Activated CD8-positive, alpha-beta memory T cell treated with anti-CD3 and anti-CD28 coated beads, Interleukin-2, amount 50 U/mL, for 48 hours (primary cell): ENCODE measurements around the gene CTDP1.
"Not testable (repeated sequence)": the region's sequence is repeated elsewhere in the genome, so short reads cannot be mapped to it uniquely, and the experiment has no call there.

ENCODE experiments used
- DNase-seq: peaks from one replicate; pipeline ENCODE4 v3.0.0-alpha.2; 2020

CTDP1 gene

DNA sequence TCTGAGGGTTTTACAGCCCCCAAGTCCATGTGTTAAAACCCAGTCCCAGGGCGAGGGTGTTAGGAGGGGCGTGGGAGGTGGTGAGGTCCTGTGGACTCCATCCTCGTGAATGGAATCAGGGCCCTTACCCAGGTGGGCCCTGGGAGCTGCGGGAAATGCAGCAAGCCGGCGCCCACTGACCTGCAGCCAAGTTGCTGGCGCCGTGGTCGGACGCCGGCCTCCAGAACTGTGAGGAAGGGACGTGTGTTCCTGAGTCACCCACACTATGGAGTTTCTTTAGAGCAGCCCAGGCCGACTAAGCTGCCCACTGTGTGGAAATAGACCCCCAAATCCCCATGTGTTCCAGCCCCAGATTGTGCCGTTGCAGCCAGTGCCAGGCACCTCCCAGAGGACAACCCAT is 26.4 kb downstream of the CTDP1 start:
- no peak for DNase-seq

DNA sequence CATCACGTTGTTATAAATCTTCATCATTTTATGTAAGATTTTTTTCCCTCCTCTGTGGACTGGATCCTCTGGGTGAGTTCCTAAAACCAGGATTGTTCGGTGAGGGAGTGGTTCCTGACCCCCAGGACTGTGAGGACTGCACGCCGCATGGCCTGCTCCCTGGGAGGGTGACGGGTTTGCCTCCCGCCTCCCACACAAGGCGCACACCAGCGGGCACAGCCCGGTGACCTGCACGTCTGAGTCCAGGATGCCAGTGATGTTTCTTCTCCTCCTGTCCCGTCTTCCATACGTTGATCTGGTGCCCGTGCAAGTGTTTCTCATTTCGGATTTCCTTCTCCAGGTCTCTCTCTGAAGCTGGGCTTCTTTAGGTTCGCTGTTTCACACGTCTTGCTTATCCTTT is 27.1 kb downstream of the CTDP1 start:
- no peak for DNase-seq

DNA sequence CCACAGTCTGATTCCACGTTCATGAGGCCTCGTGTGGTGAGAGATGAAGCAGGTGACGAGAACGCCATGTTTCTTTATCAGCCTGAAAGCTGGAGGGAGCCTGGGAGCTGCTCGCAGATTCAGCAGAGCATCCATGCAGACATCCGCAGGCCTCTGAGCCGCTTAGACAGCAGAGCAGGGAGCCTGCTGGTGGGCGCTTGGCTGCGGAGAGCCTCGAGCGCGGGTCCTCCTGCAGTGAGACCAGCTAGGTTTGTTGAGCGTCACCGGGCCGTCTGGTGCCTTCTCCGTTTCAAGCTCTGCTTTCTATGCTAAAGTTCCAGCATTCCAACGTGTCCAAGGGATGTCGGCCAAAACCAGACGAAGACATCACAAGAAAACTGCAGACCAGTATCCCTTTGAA is 27.6 kb downstream of the CTDP1 start:
- no peak for DNase-seq

DNA sequence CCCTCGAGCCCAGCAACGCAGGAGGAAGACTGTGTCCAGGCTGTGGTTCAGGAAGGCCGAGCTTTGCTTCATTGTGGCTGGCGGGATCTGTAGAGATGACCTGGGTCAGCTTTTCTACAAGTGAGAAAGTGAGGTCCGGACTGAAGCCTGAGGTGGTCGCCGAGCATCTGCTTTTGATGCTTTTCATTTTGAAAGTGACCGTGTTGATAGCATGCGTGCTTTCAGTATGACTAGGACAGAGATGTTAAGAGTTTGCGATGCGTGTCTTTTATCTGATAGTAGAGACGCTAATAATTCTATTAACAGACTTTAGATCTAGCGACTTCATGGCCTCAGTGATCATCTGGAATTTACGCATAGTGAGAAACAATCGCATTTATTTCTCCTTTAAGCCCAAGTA is 28.1 kb downstream of the CTDP1 start:
- no peak for DNase-seq

DNA sequence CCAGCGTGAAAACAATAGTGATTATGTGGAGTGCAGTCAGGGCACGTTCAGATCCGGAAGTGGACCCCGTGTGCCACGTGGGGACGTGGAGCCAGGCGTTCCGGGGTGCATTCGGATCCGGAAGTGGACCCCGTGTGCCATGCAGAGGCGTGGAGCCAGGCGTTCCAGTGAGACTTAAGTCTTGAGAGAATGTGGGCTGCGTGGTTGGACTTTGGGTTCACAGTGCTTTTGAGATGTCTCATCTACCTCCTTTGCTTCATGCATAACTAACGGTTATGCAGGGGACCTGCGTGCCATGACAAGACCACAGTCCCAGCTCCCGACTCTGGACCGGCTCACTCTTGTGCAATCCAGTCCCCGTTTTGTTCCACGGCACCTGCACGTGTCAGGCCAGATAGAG is 28.8 kb downstream of the CTDP1 start:
- DNase-seq = no peak

DNA sequence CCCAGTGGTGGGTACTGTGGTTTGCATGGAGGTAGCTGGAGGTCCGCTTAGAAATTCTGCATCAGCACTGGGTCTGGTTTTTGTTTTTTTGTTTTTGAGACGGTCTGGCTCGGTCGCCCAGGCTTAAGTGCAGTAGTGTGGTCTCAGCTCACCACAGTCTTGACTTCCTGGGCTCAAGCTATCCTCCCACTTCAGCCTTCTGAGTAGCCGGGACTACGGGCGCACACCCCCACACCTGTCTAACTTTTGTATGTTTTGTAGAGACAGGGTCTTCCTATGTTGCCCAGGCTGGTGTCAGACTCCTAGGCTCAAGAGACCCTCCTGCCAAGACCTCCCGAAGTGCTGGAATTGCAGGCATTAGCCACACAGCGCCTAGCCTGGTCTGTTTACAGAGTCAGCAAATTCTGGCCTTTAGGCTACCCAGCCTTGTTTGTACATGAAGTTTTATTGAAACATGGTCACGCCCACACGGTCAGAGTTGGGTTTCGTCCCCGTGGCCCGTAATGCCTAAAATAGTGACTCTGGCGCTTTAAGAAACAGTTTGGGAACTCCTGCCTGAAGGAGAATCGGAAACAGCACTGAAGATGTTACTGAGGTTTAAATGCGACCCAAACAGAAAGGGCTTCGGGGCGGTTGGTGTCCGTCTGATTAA is 32.7 kb downstream of the CTDP1 start:
- DNase-seq = no peak

DNA sequence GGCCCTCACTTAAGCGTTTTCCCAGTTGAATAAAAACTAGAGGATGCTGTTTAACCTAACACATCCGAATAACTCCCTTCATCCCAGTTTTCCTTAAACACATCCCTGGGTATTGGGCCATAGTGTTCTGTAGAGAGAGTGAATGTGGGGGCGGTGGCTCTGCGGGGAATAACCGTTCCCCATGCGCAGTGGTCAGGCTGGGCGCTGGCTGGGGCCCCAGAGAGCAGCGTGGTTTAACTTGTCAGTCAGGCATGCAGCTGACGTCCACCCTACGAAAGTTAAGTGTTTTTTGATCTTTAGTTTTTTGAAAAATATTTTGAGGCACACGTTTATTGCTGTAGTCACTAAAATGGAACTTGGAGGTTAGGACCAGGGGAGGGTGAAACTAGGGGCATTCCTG is 33.7 kb downstream of the CTDP1 start:
- DNase-seq = no peak

DNA sequence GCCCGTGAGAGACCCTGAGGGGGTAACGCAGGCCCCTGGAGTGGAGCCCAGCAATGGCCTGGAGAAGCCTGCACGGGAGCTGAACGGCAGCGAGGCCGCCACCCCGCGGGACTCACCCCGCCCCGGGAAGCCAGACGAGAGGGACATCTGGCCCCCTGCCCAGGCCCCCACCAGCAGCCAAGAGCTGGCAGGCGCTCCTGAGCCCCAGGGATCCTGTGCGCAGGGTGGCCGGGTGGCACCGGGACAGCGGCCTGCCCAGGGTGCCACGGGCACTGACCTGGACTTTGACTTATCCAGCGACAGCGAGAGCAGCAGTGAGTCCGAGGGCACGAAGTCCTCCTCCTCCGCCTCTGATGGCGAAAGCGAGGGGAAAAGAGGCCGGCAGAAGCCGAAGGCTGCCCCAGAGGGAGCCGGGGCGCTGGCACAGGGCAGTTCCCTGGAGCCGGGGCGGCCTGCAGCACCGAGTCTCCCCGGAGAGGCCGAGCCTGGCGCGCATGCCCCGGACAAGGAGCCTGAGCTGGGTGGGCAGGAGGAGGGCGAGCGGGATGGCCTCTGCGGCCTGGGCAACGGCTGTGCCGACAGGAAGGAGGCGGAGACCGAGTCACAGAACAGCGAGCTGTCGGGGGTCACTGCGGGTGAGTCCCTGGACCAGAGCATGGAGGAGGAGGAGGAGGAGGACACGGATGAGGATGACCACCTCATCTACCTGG is 35.1 kb downstream of the CTDP1 start:
- DNase-seq = no peak

DNA sequence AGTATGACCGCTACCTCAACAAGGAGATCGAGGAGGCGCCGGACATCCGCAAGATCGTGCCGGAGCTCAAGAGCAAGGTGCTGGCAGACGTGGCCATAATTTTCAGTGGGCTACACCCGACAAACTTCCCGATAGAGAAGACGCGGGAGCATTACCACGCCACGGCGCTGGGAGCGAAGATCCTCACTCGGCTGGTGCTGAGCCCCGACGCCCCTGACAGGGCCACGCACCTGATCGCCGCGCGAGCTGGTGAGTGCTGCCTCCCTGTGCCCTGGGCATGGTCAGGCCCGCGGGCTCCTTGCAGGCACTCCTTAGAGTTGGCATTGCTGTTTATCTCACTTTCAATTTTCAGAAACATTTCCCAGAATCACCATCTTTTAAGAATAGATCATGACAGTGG is 35.7 kb downstream of the CTDP1 start:
- DNase-seq = no peak

DNA sequence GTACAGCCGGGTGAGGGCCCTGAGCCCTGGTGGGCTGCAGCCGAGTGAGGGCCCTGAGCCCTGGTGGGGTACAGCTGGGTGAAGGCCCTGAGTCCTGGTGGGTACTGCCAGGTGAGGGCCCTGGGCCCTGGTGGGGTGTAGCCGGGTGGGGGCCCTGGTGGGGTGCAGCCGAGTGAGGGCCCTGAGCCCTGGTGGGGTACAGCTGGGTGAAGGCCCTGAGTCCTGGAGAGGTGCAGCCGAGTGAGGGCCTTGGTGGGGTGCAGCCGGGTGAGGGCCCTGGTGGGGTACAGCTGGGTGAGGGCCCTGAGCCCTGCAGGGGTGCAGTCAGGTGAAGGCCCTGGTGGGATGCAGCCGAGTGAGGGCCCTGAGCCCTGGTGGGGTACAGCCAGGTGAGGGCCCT is 37.5 kb downstream of the CTDP1 start:
- DNase-seq = no peak

DNA sequence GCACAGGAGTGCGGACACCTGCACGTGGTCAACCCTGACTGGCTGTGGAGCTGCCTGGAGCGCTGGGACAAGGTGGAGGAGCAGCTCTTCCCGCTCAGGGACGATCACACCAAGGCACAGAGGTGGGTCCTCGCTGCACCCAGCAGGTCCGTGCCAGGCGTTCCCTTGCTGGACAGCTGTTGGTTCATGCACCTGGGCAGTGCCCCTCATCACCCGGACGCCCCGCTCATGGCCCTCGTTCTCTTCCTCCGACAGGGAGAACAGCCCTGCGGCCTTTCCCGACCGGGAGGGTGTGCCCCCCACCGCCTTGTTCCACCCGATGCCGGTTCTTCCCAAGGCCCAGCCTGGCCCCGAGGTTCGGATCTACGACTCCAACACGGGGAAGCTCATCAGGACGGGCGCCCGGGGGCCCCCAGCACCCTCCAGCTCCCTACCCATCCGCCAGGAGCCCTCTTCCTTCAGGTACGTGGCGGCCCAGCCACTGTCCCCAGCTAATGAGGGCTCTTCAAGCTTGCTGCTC is 38.0 kb downstream of the CTDP1 start:
- DNase-seq = no peak

DNA sequence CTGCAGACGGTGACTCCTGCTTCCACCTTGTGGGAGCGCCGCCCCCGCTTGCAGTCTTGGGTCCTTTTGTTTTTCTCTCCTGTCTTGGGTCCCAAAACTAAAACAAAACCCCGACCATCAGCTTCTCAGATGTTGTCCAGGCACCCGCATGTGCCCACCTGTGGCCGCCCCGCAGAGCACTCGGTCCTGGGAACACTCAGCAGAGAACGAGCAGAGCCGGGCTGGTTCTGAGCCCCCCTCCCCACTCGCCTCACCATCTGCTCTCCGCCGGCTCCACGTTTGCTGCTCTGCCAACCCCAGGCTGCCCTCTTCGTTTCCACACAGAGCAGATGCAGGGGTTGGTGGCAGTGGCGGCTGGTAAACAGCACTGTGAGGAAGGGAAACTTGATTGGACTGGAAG is 38.5 kb downstream of the CTDP1 start:
- no peak for DNase-seq

DNA sequence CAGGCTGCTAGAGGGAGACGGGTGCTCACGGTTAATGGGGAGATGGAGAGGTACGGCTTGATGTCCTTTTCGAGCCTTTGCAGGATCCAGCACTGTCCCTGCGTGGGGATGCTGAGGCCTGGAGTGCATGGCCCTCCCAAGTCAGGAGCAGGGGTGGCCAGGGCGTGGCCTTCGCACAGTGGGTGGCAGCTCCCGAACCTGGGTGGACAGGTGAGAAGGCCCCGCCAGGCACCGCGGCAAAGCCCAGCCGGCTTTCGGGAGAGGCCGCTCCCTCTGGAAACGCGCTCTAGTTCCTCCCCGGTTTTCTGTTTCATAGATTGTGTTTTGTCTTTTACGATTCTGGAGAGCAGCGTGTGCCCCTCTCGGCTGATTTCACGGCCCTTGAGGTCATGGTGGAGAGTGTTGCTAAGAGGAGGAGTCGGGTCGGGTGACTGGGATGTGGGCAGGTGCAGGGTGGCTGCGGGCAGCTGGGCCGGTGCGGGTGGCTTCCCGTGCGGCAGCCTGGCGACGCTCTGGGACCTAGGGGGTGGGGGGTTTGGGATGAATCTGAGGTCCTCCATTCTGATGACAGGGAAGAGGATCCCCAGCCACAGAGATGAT is 39.4 kb downstream of the CTDP1 start:
- no peak for DNase-seq

DNA sequence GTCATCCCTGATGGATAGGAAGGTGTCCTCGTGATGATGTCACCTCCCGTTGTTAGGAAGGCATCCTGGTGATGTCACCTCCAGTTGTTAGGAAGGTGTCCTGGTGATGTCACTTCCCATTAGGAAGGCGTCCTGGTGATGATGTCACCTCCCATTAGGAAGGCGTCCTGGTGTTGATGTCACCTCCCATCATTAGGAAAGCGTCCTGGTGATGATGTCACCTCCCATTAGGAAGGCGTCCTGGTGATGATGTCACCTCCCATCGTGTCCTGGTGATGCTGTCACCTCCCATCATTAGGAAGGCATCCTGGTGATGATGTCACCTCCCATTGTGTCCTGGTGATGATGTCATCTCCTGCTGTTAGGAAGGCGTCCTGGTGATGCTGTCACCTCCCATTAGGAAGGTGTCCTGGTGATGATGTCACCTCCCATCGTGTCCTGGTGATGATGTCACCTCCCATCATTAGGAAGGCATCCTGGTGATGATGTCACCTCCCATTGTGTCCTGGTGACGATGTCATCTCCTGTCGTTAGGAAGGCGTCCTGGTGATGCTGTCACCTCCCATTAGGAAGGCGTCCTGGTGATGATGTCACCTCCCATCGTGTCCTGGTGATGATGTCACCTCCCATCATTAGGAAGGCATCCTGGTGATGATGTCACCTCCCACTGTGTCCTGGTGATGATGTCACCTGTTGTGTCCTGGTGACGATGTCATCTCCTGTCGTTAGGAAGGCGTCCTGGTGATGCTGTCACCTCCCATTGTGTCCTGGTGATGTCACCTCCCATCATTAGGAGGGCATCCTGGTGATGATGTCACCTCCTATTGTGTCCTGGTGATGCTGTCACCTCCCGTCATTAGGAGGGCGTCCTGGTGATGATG is 40.1 kb downstream of the CTDP1 start:
- DNase-seq = not testable (repeated sequence)

DNA sequence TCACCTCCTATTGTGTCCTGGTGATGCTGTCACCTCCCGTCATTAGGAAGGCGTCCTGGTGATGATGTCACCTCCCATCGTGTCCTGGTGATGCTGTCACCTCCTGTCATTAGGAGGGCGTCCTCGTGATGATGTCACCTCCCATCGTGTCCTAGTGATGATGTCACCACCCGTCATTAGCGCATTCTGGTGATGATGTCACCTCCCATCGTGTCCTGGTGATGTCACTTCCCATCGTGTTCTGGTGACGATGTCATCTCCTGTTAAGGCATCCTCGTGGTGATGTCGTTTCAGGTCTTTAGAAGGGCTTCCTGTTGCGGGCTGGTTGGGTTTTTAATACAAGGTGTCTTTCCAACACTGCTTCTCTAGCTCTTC is 40.7 kb downstream of the CTDP1 start:
- DNase-seq = no peak

DNA sequence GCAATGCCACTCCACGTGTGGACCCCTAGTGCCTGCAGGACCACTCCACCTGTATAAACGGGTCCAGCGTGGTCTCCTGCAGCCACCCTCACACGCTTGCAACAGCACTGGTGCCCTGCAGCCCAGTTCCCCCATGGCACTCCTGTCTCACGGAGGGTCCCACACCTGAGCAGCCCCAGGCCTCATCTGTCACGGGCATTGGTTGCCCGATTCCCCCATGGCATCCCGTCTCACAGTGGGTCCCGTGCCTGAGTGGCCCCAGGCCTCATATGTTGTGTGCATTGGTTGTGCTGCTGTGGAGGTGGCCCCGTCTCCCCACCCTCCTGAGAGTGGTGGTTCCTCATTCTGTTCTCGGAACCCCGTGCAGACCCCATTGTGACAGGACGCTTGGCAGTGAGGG is 43.4 kb downstream of the CTDP1 start:
- DNase-seq = no peak

DNA sequence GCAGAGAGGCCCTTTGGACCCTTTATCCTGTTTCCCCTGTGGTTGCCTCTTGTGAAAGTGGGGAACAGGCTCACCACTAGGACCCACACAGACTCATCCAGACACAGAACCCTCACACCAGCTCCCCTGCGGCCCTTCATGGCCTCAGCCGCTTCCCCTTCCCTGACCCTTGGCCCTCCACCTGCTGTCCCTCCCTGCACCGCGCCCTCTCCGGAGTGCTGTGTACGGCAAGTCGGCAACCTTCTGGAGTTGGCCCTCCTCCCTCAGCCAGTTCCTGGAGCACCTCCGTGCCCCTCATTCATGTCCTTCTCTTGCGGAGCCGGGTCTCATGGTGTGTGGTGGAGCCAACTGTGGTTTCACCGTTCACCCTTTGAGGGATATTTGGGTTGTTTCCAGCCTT is 44.0 kb downstream of the CTDP1 start:
- DNase-seq = no peak

DNA sequence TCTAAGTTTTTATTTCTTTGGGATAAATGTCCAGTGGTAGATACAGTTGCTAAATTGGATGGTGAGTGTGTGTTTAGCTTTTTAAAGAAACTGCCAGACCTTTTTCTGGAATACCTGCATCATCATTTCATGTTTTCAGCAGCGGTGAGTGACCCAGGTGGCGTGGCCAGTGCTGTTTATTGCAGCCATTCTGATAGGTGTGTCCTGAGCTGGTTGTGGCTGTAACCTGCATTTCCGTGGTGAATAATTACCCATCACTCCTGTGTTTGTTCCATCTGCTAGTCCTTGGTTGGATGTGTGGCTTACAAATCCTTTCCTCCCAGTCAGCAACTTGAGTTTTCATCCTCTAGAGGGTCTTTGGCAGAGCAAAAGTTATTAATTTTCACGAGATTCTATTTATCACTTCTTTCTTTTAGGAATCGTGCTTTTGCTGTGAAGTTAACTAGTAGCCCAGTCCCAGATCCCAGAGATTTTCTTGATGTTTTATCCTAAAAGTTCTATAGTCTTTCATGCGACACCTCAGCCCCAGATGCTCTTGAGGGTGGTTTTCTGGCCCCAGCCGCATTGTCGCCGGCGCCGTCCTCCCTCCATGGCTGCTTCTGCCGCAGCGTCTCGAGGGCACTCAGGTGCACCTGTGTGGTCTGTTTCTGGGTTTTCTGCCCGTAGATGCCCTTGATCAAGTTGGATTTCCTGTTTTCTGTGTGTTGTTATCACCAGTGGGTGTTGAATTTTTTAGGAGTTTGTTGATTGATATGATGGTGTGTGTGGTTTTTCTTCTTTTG is 44.9 kb downstream of the CTDP1 start:
- no peak for DNase-seq

DNA sequence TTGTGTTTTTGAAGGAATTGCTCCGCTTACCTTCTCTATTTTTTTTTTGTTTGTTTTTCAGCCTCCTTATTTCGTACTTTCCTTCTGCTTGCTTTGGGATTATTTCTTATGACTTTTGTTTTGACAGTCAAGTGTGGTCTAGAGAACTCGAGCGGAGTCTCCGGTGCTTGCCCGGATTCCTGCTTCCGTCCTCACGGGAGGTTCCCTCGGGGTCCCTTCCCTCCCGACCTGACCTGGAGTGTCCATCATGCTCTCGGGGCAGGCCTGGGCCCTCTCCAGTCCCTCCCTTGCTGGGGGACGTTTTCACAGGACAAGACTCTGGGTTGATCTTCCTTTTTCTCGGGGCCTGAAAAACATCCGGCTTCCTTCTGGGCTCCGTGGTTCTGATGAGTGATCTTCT is 45.9 kb downstream of the CTDP1 start:
- no peak for DNase-seq

DNA sequence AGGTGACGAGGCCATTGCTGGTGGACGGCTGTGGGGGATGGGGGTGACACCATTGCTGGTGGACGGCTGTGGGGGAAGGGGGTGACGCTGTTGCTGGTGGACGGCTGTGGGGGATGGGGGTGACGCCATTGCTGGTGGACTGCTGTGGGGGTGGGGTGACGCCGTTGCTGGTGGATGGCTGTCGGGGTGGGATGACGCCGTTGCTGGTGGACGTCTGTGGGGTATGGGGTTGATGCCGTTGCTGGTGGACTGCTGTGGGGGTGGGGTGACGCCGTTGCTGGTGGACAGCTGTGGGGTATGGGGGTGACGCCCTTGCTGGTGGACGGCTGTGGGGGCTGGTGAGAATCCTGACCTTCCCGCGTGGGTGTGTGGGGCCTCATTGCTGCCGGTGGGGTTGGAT is 47.1 kb downstream of the CTDP1 start:
- DNase-seq = no peak

DNA sequence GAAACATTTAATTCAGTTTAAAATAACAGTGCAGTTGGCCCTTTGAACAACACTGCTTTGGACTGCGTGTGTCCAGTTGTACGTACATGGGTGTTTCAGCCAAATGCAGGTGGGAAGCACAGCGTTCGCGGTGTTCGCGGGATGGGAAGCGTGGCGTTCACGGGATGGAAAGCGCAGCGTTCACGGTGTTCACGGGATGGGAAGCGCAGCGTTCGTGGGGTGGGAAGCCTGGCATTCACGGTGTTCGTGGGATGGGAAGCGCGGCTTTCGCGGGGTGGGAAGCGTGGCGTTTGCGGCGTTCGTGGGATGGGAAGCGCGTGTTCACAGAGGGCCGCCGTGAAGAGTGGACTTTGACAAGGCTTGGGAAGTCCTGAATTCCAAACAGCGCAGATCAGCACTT is 47.6 kb downstream of the CTDP1 start:
- no peak for DNase-seq

DNA sequence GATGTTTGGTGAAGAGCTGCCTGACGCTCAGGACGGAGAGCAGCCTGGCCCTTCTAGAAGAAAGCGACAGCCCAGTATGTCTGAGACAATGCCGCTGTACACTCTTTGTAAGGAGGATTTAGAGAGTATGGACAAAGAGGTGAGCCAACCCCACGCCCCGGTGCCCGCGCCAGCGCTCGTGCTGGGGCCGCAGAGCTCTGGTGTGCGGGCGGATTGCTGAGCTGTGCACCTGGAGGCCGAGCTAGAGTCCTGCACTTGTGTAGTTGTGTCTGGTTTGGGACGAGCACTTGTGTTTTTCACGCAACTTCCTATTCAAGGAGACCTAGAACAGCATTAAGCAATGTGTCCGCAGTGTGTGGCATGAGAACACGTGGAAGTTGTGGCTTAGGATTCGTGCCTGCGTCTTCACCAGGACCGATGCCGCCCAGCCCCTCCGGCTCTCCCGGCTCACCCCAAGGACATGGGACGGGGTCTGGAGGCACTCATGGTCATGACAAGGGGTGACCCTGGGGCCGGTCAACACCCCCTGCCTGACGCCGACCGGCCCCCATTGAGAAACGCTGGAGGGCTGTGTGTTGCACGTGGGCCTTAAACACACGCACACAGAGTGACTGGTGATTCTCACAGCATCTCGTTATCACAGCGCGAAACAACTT is 49.5 kb downstream of the CTDP1 start:
- DNase-seq = no peak
